Activated CD8-positive, alpha-beta memory T cell treated with anti-CD3 and anti-CD28 coated beads for 24 hours (primary cell): ENCODE results near the gene LPCAT1.

Experiments used
- DNase-seq: peaks from one replicate; pipeline ENCODE4 v3.0.0-alpha.2; 2020

Gene LPCAT1

GRCh38 chr5:1521671-1522600 is 1.8 kb downstream of the LPCAT1 start:
- peak; percentile 55 for DNase-seq

GRCh38 chr5:1520791-1521453 is 2.8 kb downstream of the LPCAT1 start:
- no peak for DNase-seq

GRCh38 chr5:1519631-1520210 is 4.0 kb downstream of the LPCAT1 start:
- DNase-seq = peak; percentile 50

- DNase-seq = peak; percentile 38
Observed at GRCh38 chr5:1517838-1518237, 5.9 kb downstream of the LPCAT1 start.

- DNase-seq = peak; percentile 52
Observed at GRCh38 chr5:1516615-1517601, 6.9 kb downstream of the LPCAT1 start.

- peak; percentile 51 for DNase-seq
Observed at GRCh38 chr5:1515921-1516571, 7.7 kb downstream of the LPCAT1 start.

- peak; percentile 46 for DNase-seq
Observed at GRCh38 chr5:1515311-1515920, 8.3 kb downstream of the LPCAT1 start.

- peak; percentile 28 for DNase-seq
Observed at GRCh38 chr5:1514819-1515310, 8.9 kb downstream of the LPCAT1 start.

GRCh38 chr5:1514027-1514818 is 9.5 kb downstream of the LPCAT1 start:
- peak; percentile 45 for DNase-seq

GRCh38 chr5:1513326-1514026 is 10.3 kb downstream of the LPCAT1 start:
- peak; percentile 53 for DNase-seq

GRCh38 chr5:1512541-1513291 is 11.0 kb downstream of the LPCAT1 start:
- DNase-seq = peak; percentile 49

GRCh38 chr5:1511651-1512540 is 11.9 kb downstream of the LPCAT1 start:
- peak; percentile 45 for DNase-seq

GRCh38 chr5:1511048-1511447 is 12.7 kb downstream of the LPCAT1 start:
- DNase-seq = peak; percentile 38

- DNase-seq = peak; percentile 47
Observed at GRCh38 chr5:1510631-1511030, 13.1 kb downstream of the LPCAT1 start.

- DNase-seq = no peak
Observed at GRCh38 chr5:1510151-1510561, 13.6 kb downstream of the LPCAT1 start.

GRCh38 chr5:1509346-1510085 is 14.2 kb downstream of the LPCAT1 start:
- DNase-seq = peak; percentile 37

- no peak for DNase-seq
Observed at GRCh38 chr5:1508659-1509290, 15.0 kb downstream of the LPCAT1 start.
